GM19328 (cell line): ENCODE measurements around the gene LCTL.

Experiments used
- ATAC-seq: cut with Tn5 transposase; IDR thresholded peaks from one replicate; pipeline ENCODE4 v1.9.1; 2021; ENCODE audit warnings: mild to moderate bottlenecking, moderate library complexity; ENCODE audit not compliant: unreplicated experiment

The LCTL gene

GRCh38 chr15:66567897-66568296, 2.1 kb upstream of the LCTL start:
- ATAC-seq: no peak

- ATAC-seq: no peak
Observed at GRCh38 chr15:66566963-66567531, 1.2 kb upstream of the LCTL start.

GRCh38 chr15:66565141-66565641, 607 bp downstream of the LCTL start:
- ATAC-seq: no peak

GRCh38 chr15:66564136-66565041, 1.4 kb downstream of the LCTL start:
- ATAC-seq: no peak

- no peak for ATAC-seq
Observed at GRCh38 chr15:66563566-66564110, 2.2 kb downstream of the LCTL start.

- no peak for ATAC-seq
Observed at GRCh38 chr15:66563126-66563525, 2.7 kb downstream of the LCTL start.

- no peak for ATAC-seq
Observed at GRCh38 chr15:66560856-66561525, 4.8 kb downstream of the LCTL start.

GRCh38 chr15:66558271-66558670, 7.5 kb downstream of the LCTL start:
- no peak for ATAC-seq

- ATAC-seq: no peak
Observed at GRCh38 chr15:66555685-66556084, 10.1 kb downstream of the LCTL start.

GRCh38 chr15:66545255-66545654, 20.5 kb downstream of the LCTL start:
- ATAC-seq: no peak

GRCh38 chr15:66542896-66543295, 22.9 kb downstream of the LCTL start:
- ATAC-seq: no peak

- no peak for ATAC-seq
Observed at GRCh38 chr15:66535056-66535455, 30.7 kb downstream of the LCTL start.

- ATAC-seq: no peak
Observed at GRCh38 chr15:66524838-66525237, 41.0 kb downstream of the LCTL start.

GRCh38 chr15:66523926-66524325, 41.9 kb downstream of the LCTL start:
- no peak for ATAC-seq

- no peak for ATAC-seq
Observed at GRCh38 chr15:66515901-66516322, 49.9 kb downstream of the LCTL start.

GRCh38 chr15:66514586-66514985, 51.2 kb downstream of the LCTL start:
- no peak for ATAC-seq

- ATAC-seq: no peak
Observed at GRCh38 chr15:66508293-66508883, 57.4 kb downstream of the LCTL start.

GRCh38 chr15:66505818-66506217, 60.0 kb downstream of the LCTL start:
- ATAC-seq: no peak

- ATAC-seq: peak; percentile 12
Observed at GRCh38 chr15:66505430-66505811, 60.4 kb downstream of the LCTL start.

GRCh38 chr15:66504563-66505429, 61.0 kb downstream of the LCTL start, which contains the start of the genes RPL4 and ZWILCH:
Gene RPL4 (minus strand): TSS chr15:66504855. CDS start chr15:66504790, 65 bp downstream.
Gene ZWILCH (plus strand): TSS chr15:66505326. CDS start chr15:66505339, 13 bp downstream.
- ATAC-seq: peak; percentile 74
